ENCODE measurements around the gene TPTE.
"Not testable (repeated sequence)": the region's sequence is repeated elsewhere in the genome, so short reads cannot be mapped to it uniquely, and the experiment has no call there.

Gene TPTE

DNA sequence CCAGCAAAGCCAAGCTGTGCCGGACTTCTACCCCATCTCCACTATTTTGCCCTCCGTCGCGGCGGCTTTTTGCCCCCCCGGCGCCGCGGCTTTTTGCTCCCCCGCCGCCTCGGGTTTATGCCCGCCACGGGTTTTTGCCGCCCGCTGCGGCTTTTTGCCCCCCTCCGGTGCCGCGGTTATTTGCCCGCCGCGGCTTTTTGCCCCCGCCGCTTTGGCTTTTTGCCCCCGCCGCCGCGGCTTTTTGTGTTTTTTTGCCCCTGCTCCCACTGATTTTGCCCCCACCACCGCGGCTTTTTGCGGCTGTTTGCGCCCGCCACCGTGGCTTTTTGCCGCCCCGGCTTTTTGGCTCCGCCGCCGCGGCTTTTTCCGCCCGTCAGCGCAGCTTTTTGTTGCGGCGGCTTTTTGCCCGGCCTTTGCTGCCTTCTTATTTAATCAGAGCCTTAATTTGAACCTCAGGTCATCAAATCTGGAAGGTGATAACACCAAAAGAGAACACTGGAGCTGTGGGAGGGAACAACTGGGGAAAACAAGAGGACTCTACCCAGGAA is 106.0 kb downstream of the TPTE start:
- Histone ChIP-seq H4K8ac (ENCODE audit: low read depth, low read length) (no peak overlapping the region), H2BK12ac (ENCODE audit: low read length) (no peak overlapping the region), H2BK120ac (ENCODE audit: low read depth, low read length) (no peak overlapping the region), H2AFZ (ENCODE audit: low read length) (no peak overlapping the region), H4K91ac (ENCODE audit: low read depth, low read length, poor library complexity) (no peak overlapping the region), H3K4me2 (ENCODE audit: insufficient read depth, low read length, poor library complexity, severe bottlenecking) (no peak overlapping the region), H3K36me3 (replicated peaks in 1 of 2; ENCODE audit: control insufficient read depth in 2 of 2, insufficient read depth in 2 of 2, low read length in 2 of 2) (no peaks in the 10 kb centered on the region), H3K9ac (ENCODE audit: low read depth, low read length, poor library complexity) (no peak overlapping the region), H2BK5ac (ENCODE audit: low read length) (no peak overlapping the region), H3K4ac (ENCODE audit: low read length) (no peak overlapping the region), H3K14ac (ENCODE audit: low read length) (no peak overlapping the region), H3K27me3 (ENCODE audit: control insufficient read depth in 3 of 3, insufficient read depth in 3 of 3, low read depth in 1 of 3, low read length in 3 of 3) (no peaks in the 10 kb centered on the region), H2AK5ac (ENCODE audit: low read depth, low read length) (no peak overlapping the region), H3K18ac (ENCODE audit: low read length) (no peak overlapping the region), H3K4me1 (ENCODE audit: control insufficient read depth in 2 of 2, insufficient read depth in 1 of 2, low read depth in 1 of 2, low read length in 2 of 2) (no peaks in the 10 kb centered on the region), H3K4me3 (ENCODE audit: low read length in 2 of 2) (no peak overlapping the region), H3K9me3 (replicated peaks in 1 of 2; ENCODE audit: control insufficient read depth in 2 of 2, insufficient read depth in 1 of 2, low read depth in 1 of 2, low read length in 2 of 2) (no peaks in the 10 kb centered on the region), H3K79me1 (ENCODE audit: low read depth, low read length) (no peaks in the 10 kb centered on the region), H3K23ac (ENCODE audit: low read depth, low read length, poor library complexity) (no peak overlapping the region), H2BK15ac (ENCODE audit: low read length) (no peak overlapping the region), H3K27ac (replicated peaks; ENCODE audit: low read length) (no peak overlapping the region)
- WGBS, 2 donors (ENCODE audit: extremely low coverage in 2 of 2, insufficient read length in 2 of 2, insufficient replicate concordance in 1 of 2) = no CpG with 5 or more reads among the region's 47 CpGs
- no peak for DNase-seq (ENCODE audit: low spot score)

DNA sequence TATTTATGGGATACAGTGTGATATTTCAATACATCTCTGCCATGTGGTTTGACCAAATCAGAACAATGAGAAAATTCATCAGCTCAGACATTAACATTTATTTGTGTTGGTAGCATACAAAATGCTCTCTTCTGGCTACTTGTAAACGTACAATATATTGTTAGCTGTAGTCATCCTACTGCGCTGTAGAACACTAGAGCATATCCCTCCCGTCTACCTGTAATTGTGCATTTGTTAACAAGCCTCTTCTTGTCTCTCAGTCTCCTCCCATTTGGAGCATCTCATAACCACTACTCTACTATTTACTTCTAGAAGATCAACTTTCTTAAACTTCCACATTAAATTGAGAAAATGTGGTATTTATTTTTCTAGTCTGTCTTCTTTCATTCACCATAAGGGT is 107.9 kb downstream of the TPTE start:
- not testable (repeated sequence) for H4K91ac ChIP-seq (ENCODE audit: low read depth, low read length, poor library complexity); H3K79me1 ChIP-seq (ENCODE audit: low read depth, low read length); H3K9me3 ChIP-seq (replicated peaks in 1 of 2; ENCODE audit: control insufficient read depth in 2 of 2, insufficient read depth in 1 of 2, low read depth in 1 of 2, low read length in 2 of 2); H2BK5ac ChIP-seq (ENCODE audit: low read length); H3K4me2 ChIP-seq (ENCODE audit: insufficient read depth, low read length, poor library complexity, severe bottlenecking); H2AK5ac ChIP-seq (ENCODE audit: low read depth, low read length); H3K18ac ChIP-seq (ENCODE audit: low read length); DNase-seq (ENCODE audit: low spot score); H3K27me3 ChIP-seq (ENCODE audit: control insufficient read depth in 3 of 3, insufficient read depth in 3 of 3, low read depth in 1 of 3, low read length in 3 of 3); H2BK15ac ChIP-seq (ENCODE audit: low read length); H4K8ac ChIP-seq (ENCODE audit: low read depth, low read length); H3K36me3 ChIP-seq (replicated peaks in 1 of 2; ENCODE audit: control insufficient read depth in 2 of 2, insufficient read depth in 2 of 2, low read length in 2 of 2); H3K14ac ChIP-seq (ENCODE audit: low read length); H3K4me1 ChIP-seq (ENCODE audit: control insufficient read depth in 2 of 2, insufficient read depth in 1 of 2, low read depth in 1 of 2, low read length in 2 of 2); H3K4me3 ChIP-seq (ENCODE audit: low read length in 2 of 2); H2BK120ac ChIP-seq (ENCODE audit: low read depth, low read length); H3K27ac ChIP-seq (replicated peaks; ENCODE audit: low read length); H2AFZ ChIP-seq (ENCODE audit: low read length); H3K9ac ChIP-seq (ENCODE audit: low read depth, low read length, poor library complexity); H2BK12ac ChIP-seq (ENCODE audit: low read length); H3K23ac ChIP-seq (ENCODE audit: low read depth, low read length, poor library complexity); H3K4ac ChIP-seq (ENCODE audit: low read length)
- WGBS, 2 donors (ENCODE audit: extremely low coverage in 2 of 2, insufficient read length in 2 of 2, insufficient replicate concordance in 1 of 2) = no CpG with 5 or more reads among the region's 3 CpGs

DNA sequence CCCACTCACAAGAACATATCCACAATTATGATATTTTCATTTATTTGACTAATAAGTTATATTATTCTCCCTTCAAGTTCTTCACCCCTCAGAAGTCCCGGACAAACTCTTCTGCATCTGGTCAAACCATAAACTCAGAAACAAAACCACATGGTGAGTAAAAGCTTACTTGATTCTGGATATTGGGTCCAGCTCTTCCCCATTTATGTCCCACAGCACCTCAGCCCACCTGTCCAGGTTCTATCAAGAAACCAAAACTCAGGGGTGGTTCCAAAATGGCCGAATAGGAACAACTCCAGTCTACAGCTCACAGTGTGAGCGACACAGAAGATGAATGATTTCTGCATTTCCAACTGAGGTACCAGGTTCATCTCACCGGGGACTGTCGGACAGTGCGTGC is 109.4 kb downstream of the TPTE start:
- not testable (repeated sequence) for H3K36me3 ChIP-seq (replicated peaks in 1 of 2; ENCODE audit: control insufficient read depth in 2 of 2, insufficient read depth in 2 of 2, low read length in 2 of 2); H3K27me3 ChIP-seq (ENCODE audit: control insufficient read depth in 3 of 3, insufficient read depth in 3 of 3, low read depth in 1 of 3, low read length in 3 of 3); H2AFZ ChIP-seq (ENCODE audit: low read length); H3K4me2 ChIP-seq (ENCODE audit: insufficient read depth, low read length, poor library complexity, severe bottlenecking); H3K23ac ChIP-seq (ENCODE audit: low read depth, low read length, poor library complexity); H2BK15ac ChIP-seq (ENCODE audit: low read length); H3K4me1 ChIP-seq (ENCODE audit: control insufficient read depth in 2 of 2, insufficient read depth in 1 of 2, low read depth in 1 of 2, low read length in 2 of 2); H3K27ac ChIP-seq (replicated peaks; ENCODE audit: low read length); H2BK12ac ChIP-seq (ENCODE audit: low read length); H3K4me3 ChIP-seq (ENCODE audit: low read length in 2 of 2); H4K8ac ChIP-seq (ENCODE audit: low read depth, low read length); H2BK5ac ChIP-seq (ENCODE audit: low read length); H4K91ac ChIP-seq (ENCODE audit: low read depth, low read length, poor library complexity); H3K4ac ChIP-seq (ENCODE audit: low read length); H3K79me1 ChIP-seq (ENCODE audit: low read depth, low read length); H3K14ac ChIP-seq (ENCODE audit: low read length); H3K9me3 ChIP-seq (replicated peaks in 1 of 2; ENCODE audit: control insufficient read depth in 2 of 2, insufficient read depth in 1 of 2, low read depth in 1 of 2, low read length in 2 of 2); H3K18ac ChIP-seq (ENCODE audit: low read length); H2BK120ac ChIP-seq (ENCODE audit: low read depth, low read length); H2AK5ac ChIP-seq (ENCODE audit: low read depth, low read length); H3K9ac ChIP-seq (ENCODE audit: low read depth, low read length, poor library complexity); DNase-seq (ENCODE audit: low spot score)
- WGBS, 2 donors (ENCODE audit: extremely low coverage in 2 of 2, insufficient read length in 2 of 2, insufficient replicate concordance in 1 of 2) = no CpG with 5 or more reads among the region's 6 CpGs

DNA sequence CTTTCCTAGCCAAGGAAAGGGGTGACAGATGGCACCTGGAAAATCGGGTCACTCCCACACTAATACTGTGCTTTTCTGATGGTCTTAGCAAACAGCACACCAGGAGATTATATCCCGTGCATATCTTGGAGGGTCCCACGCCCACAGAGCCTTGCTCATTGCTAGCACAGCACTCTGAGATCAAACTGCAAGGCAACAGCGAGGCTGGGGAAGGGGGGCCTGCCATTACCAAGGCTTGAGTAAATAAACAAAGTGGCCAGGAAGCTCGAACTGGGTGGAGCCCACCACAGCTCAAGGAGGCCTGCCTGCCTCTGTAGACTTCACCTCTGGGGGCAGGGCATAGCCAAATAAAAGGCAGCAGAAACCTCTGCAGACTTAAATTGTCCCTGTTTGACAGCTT is 109.9 kb downstream of the TPTE start:
- no CpG with 5 or more reads among the region's 5 CpGs for WGBS, 2 donors (ENCODE audit: extremely low coverage in 2 of 2, insufficient read length in 2 of 2, insufficient replicate concordance in 1 of 2)
- H4K91ac ChIP-seq (ENCODE audit: low read depth, low read length, poor library complexity); H3K27ac ChIP-seq (replicated peaks; ENCODE audit: low read length); H2BK15ac ChIP-seq (ENCODE audit: low read length); H3K4me3 ChIP-seq (ENCODE audit: low read length in 2 of 2); H3K36me3 ChIP-seq (replicated peaks in 1 of 2; ENCODE audit: control insufficient read depth in 2 of 2, insufficient read depth in 2 of 2, low read length in 2 of 2); H2BK5ac ChIP-seq (ENCODE audit: low read length); H2AK5ac ChIP-seq (ENCODE audit: low read depth, low read length); H2BK120ac ChIP-seq (ENCODE audit: low read depth, low read length); H2BK12ac ChIP-seq (ENCODE audit: low read length); H3K9me3 ChIP-seq (replicated peaks in 1 of 2; ENCODE audit: control insufficient read depth in 2 of 2, insufficient read depth in 1 of 2, low read depth in 1 of 2, low read length in 2 of 2); H4K8ac ChIP-seq (ENCODE audit: low read depth, low read length); DNase-seq (ENCODE audit: low spot score); H3K4me1 ChIP-seq (ENCODE audit: control insufficient read depth in 2 of 2, insufficient read depth in 1 of 2, low read depth in 1 of 2, low read length in 2 of 2); H3K79me1 ChIP-seq (ENCODE audit: low read depth, low read length); H3K23ac ChIP-seq (ENCODE audit: low read depth, low read length, poor library complexity); H3K27me3 ChIP-seq (ENCODE audit: control insufficient read depth in 3 of 3, insufficient read depth in 3 of 3, low read depth in 1 of 3, low read length in 3 of 3); H3K9ac ChIP-seq (ENCODE audit: low read depth, low read length, poor library complexity); H3K14ac ChIP-seq (ENCODE audit: low read length); H3K4ac ChIP-seq (ENCODE audit: low read length); H3K4me2 ChIP-seq (ENCODE audit: insufficient read depth, low read length, poor library complexity, severe bottlenecking); H3K18ac ChIP-seq (ENCODE audit: low read length); H2AFZ ChIP-seq (ENCODE audit: low read length): not testable (repeated sequence)

Data from neuronal stem cell (in vitro differentiated cells).